ENCODE measurements around the gene MFRP. TPM values are rescaled to one million over a fixed set of nuclear protein-coding genes. Genes with fewer than 3 reads are reported as not detected.

Gene MFRP
- polyA plus RNA-seq, 2 of the 4 experiments (the other 2 are of a cell fraction), result not detected

GRCh38 chr11:119363851-119364590 lies 17.5 kb upstream of the MFRP start (continued):
- TF ChIP-seq NPAS2 (CRISPR knock-in tag; IDR thresholded peaks at IDR 0.05; ENCODE audit: borderline replicate concordance) (no peak), PBX3 (IDR thresholded peaks at IDR 0.05) (no peak), PHF8 (IDR thresholded peaks at IDR 0.05; ENCODE audit: borderline replicate concordance, low read depth) (peak; percentile 34; the same call in 1 of the 2 replicates), JUN (IDR thresholded peaks at IDR 0.05) (no peak), RAD21 (conservative IDR thresholded peaks at IDR 0.05 in 1 of 2, IDR thresholded peaks at IDR 0.05 in 1 of 2) (no peak), POLR2AphosphoS2 (conservative IDR thresholded peaks at IDR 0.05; ENCODE audit: low read length) (no peak), SMC3 (IDR thresholded peaks at IDR 0.05) (no peak), POLR2A (IDR thresholded peaks at IDR 0.05; ENCODE audit: low read length) (no peak), USF2 (IDR thresholded peaks at IDR 0.05) (no peak), ZNF302 (CRISPR knock-in tag; IDR thresholded peaks at IDR 0.05) (no peak)

- no peak for DNase-seq (ENCODE audit: low read depth in 1 of 2, low spot score in 1 of 2)
- peak overlapping the region; percentile 97 for H3K4me2 ChIP-seq
- TF ChIP-seq REST (IDR thresholded peaks at IDR 0.05) (no peak), TP53 (CRISPR knock-in tag; IDR thresholded peaks at IDR 0.05) (no peak), HOXB13 (CRISPR knock-in tag; IDR thresholded peaks at IDR 0.05; ENCODE audit: low read depth) (no peak), KDM5A (IDR thresholded peaks at IDR 0.05) (no peak), CTCF (IDR thresholded peaks at IDR 0.05) (no peak), EP300 (IDR thresholded peaks at IDR 0.05) (no peak), BHLHE40 (IDR thresholded peaks at IDR 0.05; ENCODE audit: low read depth, low read length) (no peak), MAFK (IDR thresholded peaks at IDR 0.05; ENCODE audit: partially characterized antibody) (no peak), NPAS2 (CRISPR knock-in tag; IDR thresholded peaks at IDR 0.05; ENCODE audit: borderline replicate concordance) (no peak), HMGXB4 (CRISPR knock-in tag; IDR thresholded peaks at IDR 0.05; ENCODE audit: borderline replicate concordance) (no peak), ELK1 (IDR thresholded peaks at IDR 0.05; ENCODE audit: low read depth, low read length) (no peak), ATOH8 (CRISPR knock-in tag; IDR thresholded peaks at IDR 0.05; ENCODE audit: low read depth) (no peak), HOXB5 (CRISPR knock-in tag; IDR thresholded peaks at IDR 0.05) (no peak), RNF2 (IDR thresholded peaks at IDR 0.05; ENCODE audit: borderline replicate concordance, low read depth) (no peak), ZNF302 (CRISPR knock-in tag; IDR thresholded peaks at IDR 0.05) (no peak), POLR2A (IDR thresholded peaks at IDR 0.05; ENCODE audit: low read length) (no peak), JUNB (IDR thresholded peaks at IDR 0.05) (no peak)
- no peak for FAIRE-seq
- no peak for ATAC-seq
- ChIA-PET CTCF (interaction anchor here (1.7 to 5.8 kb wide), 5 partner anchors 9 to 111 kb away, joined by 5 to 98 read pairs (median 22); partner anchors contain the start of gene USP2), POLR2A (no interaction called here)
- H3K9me3 ChIP-seq, result no peaks in the 10 kb centered on the region
- H3K27ac ChIP-seq, result peak overlapping the region; percentile 74 to 91
- H3K4me1 ChIP-seq, result peaks cover 65% of the 10 kb centered on the region
- WGBS (ENCODE audit: missing lambda C conversion rate), result 76% methylated on average over 14 of the region's 44 CpGs
- H3K4me3 ChIP-seq, result peak overlapping the region; percentile 50
These were observed 16.8 kb upstream of the MFRP start for GRCh38 chr11:119363081-119363850.

Data from A549 (cell line).